Measurements from ENCODE around the gene JMJD6. TPM values are rescaled to one million over a fixed set of nuclear protein-coding genes. Genes with fewer than 3 reads are reported as not detected.
"Not testable (repeated sequence)": the region's sequence is repeated elsewhere in the genome, so short reads cannot be mapped to it uniquely, and the experiment has no call there.

The JMJD6 gene
- total and polyA plus RNA-seq, 2 of the 8 experiments (the other 6 are each of a cell fraction or from before 2014, with no cell fraction given), result 8.6 to 18.6 TPM

- Histone ChIP-seq H3K36me3 (ENCODE audit: control insufficient read depth in 2 of 4, insufficient read depth in 4 of 4, low read length in 3 of 4) (peaks cover 6 to 29% (median 17%) of the 10 kb centered on the region in 4 experiments), H3K79me2 (ENCODE audit: control insufficient read depth in 1 of 2, insufficient read depth in 2 of 2, low read length in 2 of 2) (peaks cover 16 to 40% of the 10 kb centered on the region in 2 experiments), H4K20me1 (replicated peaks in 1 of 2; ENCODE audit: control insufficient read depth in 1 of 2, insufficient read depth in 2 of 2, low read length in 2 of 2) (peaks cover 9 to 14% of the 10 kb centered on the region in 2 experiments)
- H3K79me1 ChIP-seq (ENCODE audit: low read depth, low read length); H4K91ac ChIP-seq (replicated peaks; ENCODE audit: insufficient read length, low read length); H2AK5ac ChIP-seq (ENCODE audit: low read depth, low read length); H3K4me1 ChIP-seq (replicated peaks in 1 of 4; ENCODE audit: control insufficient read depth in 3 of 4, insufficient read depth in 4 of 4, low read length in 3 of 4); H3K9me3 ChIP-seq (ENCODE audit: insufficient read depth in 2 of 2, low read depth in 1 of 2, low read length in 1 of 2); H2AFZ ChIP-seq (ENCODE audit: low read length); H2BK5ac ChIP-seq (ENCODE audit: low read depth, low read length); H3K23ac ChIP-seq (ENCODE audit: insufficient read length); H3K4ac ChIP-seq (replicated peaks; ENCODE audit: insufficient read length, low read depth, low read length); H3K56ac ChIP-seq (replicated peaks; ENCODE audit: insufficient read length, low read depth, low read length); H4K5ac ChIP-seq (ENCODE audit: insufficient read length, low read depth, low read length); DNase-seq (ENCODE audit: low read depth in 1 of 2, low spot score in 2 of 2); H3K14ac ChIP-seq (ENCODE audit: insufficient read length); H3K4me3 ChIP-seq (ENCODE audit: extremely low read depth in 1 of 4, insufficient read depth in 2 of 4, low read depth in 3 of 4, low read length in 4 of 4); H4K8ac ChIP-seq (ENCODE audit: extremely low read depth, insufficient read depth, low read length); H2BK120ac ChIP-seq (replicated peaks; ENCODE audit: low read depth, low read length); H2BK15ac ChIP-seq (ENCODE audit: low read length); H3K23me2 ChIP-seq (ENCODE audit: low read depth, low read length); H3K18ac ChIP-seq (ENCODE audit: extremely low read depth, low read length); H3K27ac ChIP-seq (ENCODE audit: low read depth, low read length); H2BK12ac ChIP-seq (ENCODE audit: low read depth, low read length); H3K4me2 ChIP-seq (ENCODE audit: insufficient read depth in 1 of 2, low read depth in 2 of 2, low read length in 2 of 2); H3K9ac ChIP-seq (replicated peaks in 1 of 4; ENCODE audit: extremely low read depth in 1 of 4, low read depth in 3 of 4, low read length in 3 of 4); H3K27me3 ChIP-seq (replicated peaks in 1 of 4; ENCODE audit: control insufficient read depth in 3 of 4, extremely low read depth in 1 of 4, insufficient read depth in 3 of 4, low read length in 3 of 4); H2BK20ac ChIP-seq (ENCODE audit: low read length); FAIRE-seq: not testable (repeated sequence)
- 92% methylated on average over 11 of the region's 17 CpGs; no CpG with 5 or more reads in 1 of the 2 experiments for WGBS, 2 experiments (ENCODE audit: extremely low coverage in 1 of 2, insufficient coverage in 1 of 2, insufficient read length in 1 of 2, insufficient replicate concordance in 2 of 2, low coverage in 1 of 2, low lambda C conversion rate in 2 of 2, missing lambda C conversion rate in 1 of 2)
- POLR2A ChIA-PET (ENCODE audit: partially characterized antibody), result interaction anchor here (9.2 kb wide), 1 partner anchor 14 kb away, joined by 181 read pairs; the partner anchor contains the start of genes JMJD6 and METTL23
- CTCF ChIA-PET (ENCODE audit: partially characterized antibody), result interaction anchor here (0.6 to 1.5 kb wide), 4 partner anchors 24 to 1287 kb away, joined by 3 to 6 read pairs (median 4); no protein-coding TSS in a partner anchor
Observed at GRCh38 chr17:76739568-76740115, 13.2 kb upstream of the JMJD6 start.

Measured in H1 (cell line).